Right lung (tissue), 5 donors: ENCODE measurements around the gene BCKDHA. TPM values are rescaled to one million over a fixed set of nuclear protein-coding genes. Genes with fewer than 3 reads are reported as not detected.
"Not testable (repeated sequence)": the region's sequence is repeated elsewhere in the genome, so short reads cannot be mapped to it uniquely, and the experiment has no call there.

ENCODE experiments used
- DNase-seq, 2 donors: peaks; one replicate each; pipeline ENCODE4 v3.0.0-alpha.2; 2013
- polyA plus RNA-seq, 5 donors: library from polyadenylated mRNA; unstranded; fragments of 120-200 nt; gene quantifications; one replicate each; pipeline versions ENCODE4 v1.2.1 to v1.2.3, GENCODE V29; 2013; ENCODE audit warnings: inconsistent platforms in 1 of 5, low replicate concordance in 1 of 5; ENCODE audit not compliant: insufficient read length in 5 of 5, insufficient read depth in 1 of 5

Gene BCKDHA
- polyA plus RNA-seq, 5 donors, result 15.7 to 38.4 (median 31.3) TPM

GRCh38 chr19:41424335-41425173 lies 26.9 kb downstream of the BCKDHA start:
- DNase-seq, result no peak

DNA sequence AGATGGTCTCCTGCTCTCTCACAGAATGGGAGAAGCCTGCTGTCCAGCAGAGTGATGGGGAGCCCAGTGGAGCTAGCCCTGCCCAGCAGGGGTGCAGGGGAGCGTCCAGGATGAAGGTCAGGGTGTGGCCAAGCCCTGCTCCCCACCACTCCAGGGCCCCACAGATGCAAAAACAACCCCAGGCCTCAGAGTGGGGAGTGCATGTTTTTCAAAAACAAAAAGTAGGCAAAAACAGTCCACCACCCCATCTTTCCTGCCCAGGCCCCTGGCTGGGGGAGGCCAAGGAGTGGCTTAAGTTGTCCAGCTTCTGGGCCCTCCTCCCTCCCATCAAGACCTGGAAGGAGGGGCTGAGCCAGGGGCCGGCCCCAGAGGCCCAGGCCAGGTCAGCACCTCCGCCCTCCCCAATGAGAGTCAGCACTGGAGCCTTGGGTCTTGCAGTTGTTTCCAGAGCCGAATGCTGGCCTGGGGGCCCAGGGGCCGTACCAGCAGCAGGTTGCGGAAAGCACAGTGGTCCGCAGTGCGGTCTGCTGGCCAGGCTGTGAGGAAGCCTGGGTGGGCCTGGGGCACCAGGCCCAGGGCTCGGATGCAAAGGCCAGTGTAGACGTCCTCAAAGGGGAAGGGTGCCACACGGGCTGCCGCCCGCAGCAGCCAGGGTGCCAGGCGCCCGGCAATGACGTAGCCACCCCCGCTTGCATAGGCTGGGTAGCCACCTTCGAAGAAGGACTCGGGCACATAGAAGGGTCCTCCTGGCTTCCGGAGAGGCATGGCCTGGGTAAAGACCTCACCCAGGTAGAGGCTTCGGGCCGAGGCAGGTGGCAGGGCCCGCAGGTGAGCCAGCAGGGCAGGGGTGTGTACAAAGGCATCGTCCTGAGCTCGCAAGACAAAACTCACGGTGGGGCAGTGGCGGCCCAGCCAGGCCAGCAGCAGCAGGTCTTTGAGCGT lies 27.8 kb downstream of the BCKDHA start:
- no peak for DNase-seq

GRCh38 chr19:41426116-41426841 lies 28.7 kb downstream of the BCKDHA start:
- no peak for DNase-seq

GRCh38 chr19:41426952-41427646 lies 29.5 kb downstream of the BCKDHA start, which contains the start of gene B3GNT8:
TSS of gene B3GNT8 (minus strand) at chr19:41427374. CDS start at chr19:41426778, 596 bp downstream.
- DNase-seq, result peak; percentile 70 to 74

GRCh38 chr19:41427647-41428480 lies 30.2 kb downstream of the BCKDHA start:
- DNase-seq, result peak; percentile 28 to 37

- DNase-seq, result no peak
Observed at GRCh38 chr19:41428481-41428859, 30.9 kb downstream of the BCKDHA start.

- no peak for DNase-seq
Observed at GRCh38 chr19:41430922-41431321, 33.3 kb downstream of the BCKDHA start.

DNA sequence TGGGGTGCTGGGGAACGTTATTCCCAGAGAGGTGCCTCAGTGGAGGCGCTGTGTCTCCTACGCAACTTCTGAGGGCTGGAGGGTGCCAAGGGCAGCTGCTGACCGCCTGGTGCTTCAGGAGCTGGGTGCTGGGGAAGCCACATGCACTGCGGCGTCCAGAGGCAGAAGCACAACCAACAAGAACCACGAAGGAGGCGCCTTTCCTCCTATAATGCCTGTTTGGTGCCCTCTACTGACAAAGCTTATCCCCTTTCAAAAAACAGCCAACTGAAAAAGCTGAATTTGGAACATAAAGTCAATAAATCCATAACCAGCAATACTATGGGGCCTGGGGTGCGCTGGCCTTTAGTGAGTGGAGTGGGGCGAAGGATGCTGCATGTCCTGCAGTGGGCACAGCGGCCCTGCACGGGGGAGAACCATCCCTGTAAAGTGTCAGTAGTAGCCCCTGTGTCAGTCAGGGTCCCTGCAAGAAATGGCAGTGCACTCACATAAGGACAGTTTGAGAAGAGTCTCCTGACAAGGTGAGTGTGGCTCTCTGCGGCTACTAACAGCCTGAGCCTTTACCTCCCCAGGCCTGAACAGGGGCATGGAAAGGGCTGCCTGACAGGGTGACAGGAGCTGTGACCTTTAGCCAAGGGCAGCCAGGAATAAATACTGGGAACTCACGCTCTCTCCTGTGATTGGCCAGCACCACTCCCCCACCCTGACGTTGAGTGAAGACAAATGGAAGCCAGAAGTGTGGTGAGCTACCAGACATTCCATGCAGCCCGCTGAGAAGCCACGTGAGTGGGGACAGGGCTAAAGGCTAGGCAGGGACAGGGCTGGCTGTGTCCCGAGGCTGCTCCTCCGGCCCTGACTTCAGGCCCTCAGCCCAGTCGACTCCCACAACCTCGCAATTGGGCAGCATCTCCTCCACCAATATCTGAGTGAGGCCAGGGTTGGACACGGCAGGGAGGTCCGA lies 34.1 kb downstream of the BCKDHA start:
- no peak for DNase-seq

DNA sequence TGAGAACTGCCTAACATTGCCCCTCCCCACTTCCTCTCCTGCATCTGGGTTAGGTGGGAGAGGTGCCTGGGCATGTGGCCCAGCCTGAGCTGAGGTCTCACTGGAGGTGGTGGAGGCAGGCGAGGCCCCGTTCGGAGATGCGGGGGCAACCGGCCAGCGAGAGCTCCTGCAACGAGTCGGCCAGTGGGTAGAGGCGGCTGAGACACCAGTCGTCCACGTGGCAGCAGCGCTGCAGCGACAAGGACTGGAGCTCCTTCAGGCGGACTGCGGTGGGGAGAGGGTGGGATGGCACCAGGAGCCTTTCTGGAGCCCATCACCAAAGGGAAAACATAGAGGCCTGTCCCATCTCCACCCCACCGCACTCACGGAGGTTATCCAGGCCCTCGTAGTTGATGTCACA lies 35.6 kb downstream of the BCKDHA start:
- no peak for DNase-seq

GRCh38 chr19:41434450-41434849 lies 36.8 kb downstream of the BCKDHA start:
- DNase-seq, result no peak

GRCh38 chr19:41435376-41435775 lies 37.8 kb downstream of the BCKDHA start:
- not testable (repeated sequence) for DNase-seq

- DNase-seq, result no peak
Observed at GRCh38 chr19:41435936-41436673, 38.5 kb downstream of the BCKDHA start.

DNA sequence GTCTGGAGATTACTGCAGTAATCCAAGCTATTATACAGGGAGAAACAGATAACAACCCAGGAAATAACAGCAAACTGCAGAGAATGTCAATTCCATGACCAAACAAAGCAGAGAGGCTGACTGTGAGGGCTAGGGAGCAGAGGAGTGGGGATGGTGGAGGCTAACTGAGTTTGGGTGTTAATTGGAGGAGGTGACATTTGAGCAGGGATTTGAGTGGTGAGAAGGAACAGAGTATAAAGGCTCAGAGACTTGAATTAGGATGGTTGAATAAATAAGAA lies 39.0 kb downstream of the BCKDHA start:
- no peak for DNase-seq

DNA sequence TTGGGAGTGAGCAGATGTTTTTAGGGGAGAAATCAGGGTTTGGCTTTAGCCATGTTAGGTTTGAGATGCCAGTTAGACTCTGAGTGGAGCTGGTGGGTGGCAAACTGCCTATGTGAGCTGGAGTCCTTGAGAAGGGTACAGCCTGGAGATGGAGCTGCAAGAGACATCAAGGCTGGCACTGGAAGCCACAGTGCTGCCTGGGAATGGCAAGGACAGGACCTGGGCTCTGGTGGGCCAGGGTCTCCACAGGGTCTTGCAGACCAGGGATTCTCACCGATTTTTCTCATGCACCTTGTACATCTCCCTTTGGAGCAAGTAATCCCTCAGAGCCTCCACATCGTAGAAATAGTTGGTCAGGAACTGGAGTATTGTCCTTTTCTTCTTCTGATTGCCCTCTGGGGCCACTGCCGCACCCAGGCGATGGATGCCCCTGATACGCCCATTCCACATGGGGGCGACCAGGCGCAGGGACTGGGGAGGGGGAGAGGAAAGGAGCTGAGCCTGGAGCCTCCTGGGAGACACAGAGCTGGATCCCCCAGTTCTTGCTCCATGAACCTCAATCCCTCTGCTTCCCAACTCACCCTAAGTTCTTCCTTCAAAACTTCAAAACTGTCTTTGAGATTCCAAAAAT lies 40.4 kb downstream of the BCKDHA start:
- DNase-seq, result no peak

- peak; percentile 95 to 96 for DNase-seq
Observed at GRCh38 chr19:41439441-41440222, 42.0 kb downstream of the BCKDHA start, which contains the start of gene DMAC2. TSS of gene DMAC2 (minus strand) at chr19:41439912. CDS start at chr19:41439899, 13 bp downstream.

GRCh38 chr19:41441321-41441945 lies 43.8 kb downstream of the BCKDHA start:
- no peak for DNase-seq
